Measurements from ENCODE around the gene MED26. TPM values are rescaled to one million over a fixed set of nuclear protein-coding genes. Genes with fewer than 3 reads are reported as not detected.

Gene MED26, protein sequence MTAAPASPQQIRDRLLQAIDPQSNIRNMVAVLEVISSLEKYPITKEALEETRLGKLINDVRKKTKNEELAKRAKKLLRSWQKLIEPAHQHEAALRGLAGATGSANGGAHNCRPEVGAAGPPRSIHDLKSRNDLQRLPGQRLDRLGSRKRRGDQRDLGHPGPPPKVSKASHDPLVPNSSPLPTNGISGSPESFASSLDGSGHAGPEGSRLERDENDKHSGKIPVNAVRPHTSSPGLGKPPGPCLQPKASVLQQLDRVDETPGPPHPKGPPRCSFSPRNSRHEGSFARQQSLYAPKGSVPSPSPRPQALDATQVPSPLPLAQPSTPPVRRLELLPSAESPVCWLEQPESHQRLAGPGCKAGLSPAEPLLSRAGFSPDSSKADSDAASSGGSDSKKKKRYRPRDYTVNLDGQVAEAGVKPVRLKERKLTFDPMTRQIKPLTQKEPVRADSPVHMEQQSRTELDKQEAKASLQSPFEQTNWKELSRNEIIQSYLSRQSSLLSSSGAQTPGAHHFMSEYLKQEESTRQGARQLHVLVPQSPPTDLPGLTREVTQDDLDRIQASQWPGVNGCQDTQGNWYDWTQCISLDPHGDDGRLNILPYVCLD
- total RNA-seq: 5.9 and 12.9 TPM in 2 replicates

DNA sequence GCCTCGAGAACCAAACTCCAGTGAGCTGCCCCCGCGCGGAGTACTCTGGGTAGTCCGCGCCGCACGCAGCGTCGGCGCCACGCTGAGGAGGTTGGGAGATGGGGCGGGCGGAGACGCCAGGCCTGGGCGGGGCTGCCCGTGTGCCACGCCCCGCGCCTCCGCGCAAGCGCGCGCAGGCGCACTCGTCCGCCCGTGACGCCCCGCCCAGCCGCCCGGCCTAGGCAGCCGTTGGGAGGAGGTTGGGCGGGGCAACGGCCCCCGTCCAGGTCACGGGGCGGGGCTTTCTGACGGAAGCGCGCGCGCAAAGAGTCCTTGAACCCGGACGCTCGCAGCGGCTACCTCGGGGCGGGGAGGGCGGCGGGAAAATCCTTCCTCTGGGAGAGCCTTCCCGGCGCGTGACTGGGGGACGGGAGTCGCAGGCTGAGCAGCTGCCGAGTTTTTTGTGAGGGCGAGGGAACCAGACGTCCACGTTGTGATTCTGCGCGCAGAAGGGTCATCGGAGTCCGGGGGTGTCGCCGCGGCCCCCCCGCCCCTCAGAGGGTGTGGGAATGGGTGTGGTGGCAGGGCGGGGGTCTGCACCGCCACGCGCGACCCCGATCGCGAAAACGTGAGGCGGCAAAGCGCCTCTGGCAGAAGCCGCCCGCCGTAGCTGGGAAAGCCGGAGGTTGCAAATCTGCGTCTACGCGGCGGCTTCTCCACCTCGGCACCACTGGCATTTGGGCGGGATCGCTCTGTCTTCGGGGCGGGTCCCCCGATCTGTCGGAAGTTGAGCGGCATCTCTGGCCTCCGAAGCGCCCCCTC, at the start of gene MED26:
MED26 (minus strand) TSS at position 22 of the 801 bp plus-strand sequence. CDS start 261 bp downstream, outside the sequence.

DNA sequence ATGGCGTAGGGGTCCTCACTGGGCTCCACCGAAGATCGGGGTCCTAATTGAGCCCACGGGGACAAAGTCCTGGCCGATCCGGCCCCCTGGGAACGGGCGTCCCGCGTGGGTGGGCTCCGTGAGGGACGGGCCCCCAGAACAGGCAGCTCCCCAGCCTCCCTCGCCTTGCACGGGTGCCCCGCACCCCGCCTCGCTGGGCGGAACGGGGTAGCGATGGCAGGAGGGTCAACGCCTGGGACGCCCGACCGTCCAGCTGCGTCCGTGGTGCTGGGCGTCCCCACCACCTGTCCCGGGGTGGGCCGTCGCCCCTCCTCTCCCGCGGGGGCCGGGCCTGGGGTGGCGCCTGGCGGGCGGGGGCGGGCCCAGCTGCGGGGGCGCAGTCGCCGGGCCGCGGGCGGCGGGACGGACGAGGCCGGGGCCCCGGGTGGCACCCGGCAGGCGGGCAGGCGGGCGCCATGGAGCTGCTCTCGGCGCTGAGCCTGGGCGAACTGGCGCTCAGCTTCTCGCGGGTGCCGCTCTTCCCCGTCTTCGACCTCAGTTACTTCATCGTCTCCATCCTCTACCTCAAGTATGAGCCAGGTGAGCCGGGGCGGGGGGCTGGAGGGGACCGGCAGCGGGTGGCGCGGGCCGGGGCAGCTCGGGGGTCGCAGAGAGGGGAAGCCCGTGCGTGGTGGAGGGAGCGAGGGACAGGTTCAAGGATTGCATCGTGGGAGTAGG, 32.9 kb upstream of the MED26 start, which contains the start of gene TMEM38A:
TMEM38A (plus strand) TSS at position 377 of the 717 bp plus-strand sequence; CDS start at position 456, 79 bp downstream.

DNA sequence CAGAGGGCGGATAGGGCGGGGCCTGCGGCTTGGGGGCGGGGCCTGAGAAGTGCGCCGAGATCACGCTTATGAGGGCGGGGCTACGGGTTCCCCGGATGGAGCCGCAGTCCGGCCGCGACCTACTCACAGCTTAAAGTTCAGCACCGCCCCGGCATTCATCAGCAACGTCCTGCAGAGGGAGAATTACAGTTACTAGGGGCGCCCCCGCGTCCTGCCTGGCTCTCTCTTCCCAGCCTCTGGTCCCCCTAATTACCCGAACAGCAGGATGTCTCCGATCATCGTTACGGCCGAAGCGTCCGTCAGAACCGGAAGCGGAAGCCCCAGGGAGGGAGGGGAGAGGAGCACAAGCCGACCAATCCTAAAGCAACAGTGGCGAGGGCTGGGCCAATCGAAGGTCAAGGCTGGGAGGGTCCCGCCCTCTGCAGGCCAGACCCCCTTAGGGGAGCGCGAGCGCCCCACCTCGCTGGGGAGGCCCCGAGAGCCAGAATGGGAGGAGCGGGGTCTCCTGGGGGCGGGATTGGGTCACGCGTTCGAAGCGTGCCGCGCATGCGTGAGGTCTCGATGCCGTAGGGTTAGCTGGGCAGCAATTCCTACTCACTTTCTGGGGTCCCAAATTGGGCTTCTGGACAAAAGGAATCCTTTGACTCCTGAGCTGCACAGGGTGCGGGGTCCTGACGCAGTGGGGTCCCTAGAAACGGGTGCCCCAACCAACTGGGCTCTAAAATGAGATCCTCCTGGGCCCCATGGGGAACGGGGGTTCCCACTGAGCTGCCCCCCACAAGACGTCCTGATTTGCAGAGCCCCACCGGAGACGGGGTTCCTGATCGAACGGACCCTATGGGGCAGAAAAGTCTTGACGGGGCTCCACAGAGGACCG, 32.1 kb upstream of the MED26 start, which contains the start of gene SMIM7:
SMIM7 (minus strand) TSS at position 313 of the 877 bp plus-strand sequence; CDS start at position 279, 34 bp downstream.

DNA sequence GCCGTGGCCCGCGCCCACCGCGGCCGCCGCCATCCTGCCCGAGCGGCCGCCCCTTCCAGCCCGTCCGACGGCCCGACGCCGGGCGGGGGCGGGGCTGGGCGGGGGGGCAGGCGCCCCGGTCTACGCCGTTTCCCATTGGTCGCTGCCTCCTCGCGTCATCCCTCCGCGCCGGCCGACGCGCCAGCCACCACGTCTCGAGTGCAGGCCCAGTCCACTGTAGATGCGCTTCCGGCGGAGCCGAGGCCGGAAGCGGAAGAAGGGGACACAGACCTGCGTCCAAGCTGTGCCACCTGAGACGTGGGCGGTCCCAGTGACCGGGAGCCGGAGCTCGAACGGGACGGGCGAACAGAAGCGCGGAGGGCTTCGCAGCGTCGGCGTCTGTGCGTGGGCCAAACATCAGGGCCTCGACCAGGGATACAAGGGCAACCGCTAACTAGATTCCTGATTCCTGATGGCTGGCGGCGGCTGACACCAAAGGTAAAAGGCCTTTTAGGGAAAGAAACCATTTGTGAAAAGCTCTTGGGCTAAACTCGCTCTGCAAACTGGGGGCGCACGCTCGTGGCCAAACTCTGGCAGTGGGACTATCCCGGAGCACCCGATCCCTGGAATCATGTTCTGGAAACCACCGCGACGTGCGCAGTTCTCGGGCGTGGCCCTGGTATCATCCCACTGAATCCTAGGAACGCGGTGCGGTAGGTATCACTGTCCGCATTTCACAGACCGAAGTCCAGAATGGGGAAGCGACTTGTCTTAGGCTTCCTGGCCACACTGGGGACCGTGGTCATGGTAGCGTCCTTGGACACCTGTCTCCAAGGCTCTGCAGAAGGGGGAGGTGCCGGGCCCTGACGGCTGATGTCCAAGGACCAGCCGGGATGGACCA, 55.4 kb downstream of the MED26 start, which contains the start of gene SLC35E1:
SLC35E1 (minus strand) TSS at position 84 of the 880 bp plus-strand sequence; CDS start at position 33, 51 bp downstream.

DNA sequence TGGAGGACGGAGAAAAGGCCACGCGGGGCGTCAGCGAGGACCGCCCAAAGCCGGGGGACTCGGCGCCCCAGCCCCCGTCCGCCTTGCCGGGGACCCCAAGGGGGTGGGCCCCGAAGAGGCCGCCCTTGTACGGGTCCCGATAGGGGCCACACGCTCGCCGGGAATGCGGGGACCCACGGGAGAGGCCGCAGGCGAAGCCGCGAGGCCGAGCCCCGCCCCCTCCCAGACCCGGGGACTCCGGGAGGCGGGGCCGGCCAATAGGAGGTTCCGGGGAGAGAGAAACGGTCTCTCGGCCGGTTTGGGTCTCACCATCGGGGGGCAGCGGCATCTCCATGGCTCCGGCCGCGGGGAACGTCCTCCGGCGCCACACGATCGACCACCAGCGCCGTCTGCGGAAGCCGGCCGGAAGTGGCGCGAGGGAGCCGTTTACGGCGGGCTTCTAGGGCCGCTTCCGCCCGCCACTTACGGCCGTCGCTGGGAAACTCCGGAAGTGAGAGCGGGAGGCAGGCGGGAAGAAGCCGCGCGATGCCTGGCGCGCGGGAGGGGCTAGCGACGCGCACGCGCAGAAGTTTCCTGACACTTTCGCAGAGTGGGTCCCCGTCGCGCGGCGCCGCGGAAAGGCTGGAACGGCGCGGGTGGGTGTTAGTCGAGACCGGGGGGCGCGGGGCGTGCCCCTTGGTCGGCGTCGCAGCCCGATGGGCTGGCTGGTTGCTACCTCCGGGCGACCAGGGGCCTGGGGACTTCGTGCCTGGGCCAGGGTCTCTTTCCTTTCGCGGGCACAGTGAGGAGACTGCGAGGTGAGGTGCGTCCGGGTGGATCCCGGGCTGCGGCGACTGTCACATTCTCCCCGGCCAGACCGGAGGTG, 85.7 kb downstream of the MED26 start, which contains the start of gene CHERP:
CHERP (minus strand) TSS at position 393 of the 865 bp plus-strand sequence; CDS start at position 334, 59 bp downstream.

Other genes with a start within 250 kb of the MED26 start
- 6.9 and 12.7 TPM in 2 replicates for gene EPS15L1, start 156.2 kb downstream of the MED26 start, total RNA-seq
- 0.39 and 0.56 TPM in 2 replicates for gene CALR3, start 132.0 kb downstream of the MED26 start, total RNA-seq
- gene C19orf44, start 131.8 kb downstream of the MED26 start, total RNA-seq: 3.2 and 3.8 TPM in 2 replicates
- 5.3 and 13.3 TPM in 2 replicates for gene CHERP, start 85.8 kb downstream of the MED26 start, total RNA-seq
- 34.3 and 35.2 TPM in 2 replicates for gene SLC35E1, start 55.8 kb downstream of the MED26 start, total RNA-seq
- 68.1 and 100 TPM in 2 replicates for gene SMIM7, start 31.9 kb upstream of the MED26 start, total RNA-seq
- gene TMEM38A, start 32.9 kb upstream of the MED26 start, total RNA-seq: 1.4 and 5.0 TPM in 2 replicates
- gene NWD1, start 91.6 kb upstream of the MED26 start, total RNA-seq: not detected in 2 replicates
- gene SIN3B, start 201.2 kb upstream of the MED26 start, total RNA-seq: 16.8 and 27.2 TPM in 2 replicates

Data from epithelial cell of alveolus of lung (primary cell).